ENCODE data around the gene PLCD4. TPM values are rescaled to one million over a fixed set of nuclear protein-coding genes. Genes with fewer than 3 reads are reported as not detected.

Gene PLCD4
- total RNA-seq, 3 donors from 2014 or later: 1.8 to 8.0 (median 2.6) TPM

DNA sequence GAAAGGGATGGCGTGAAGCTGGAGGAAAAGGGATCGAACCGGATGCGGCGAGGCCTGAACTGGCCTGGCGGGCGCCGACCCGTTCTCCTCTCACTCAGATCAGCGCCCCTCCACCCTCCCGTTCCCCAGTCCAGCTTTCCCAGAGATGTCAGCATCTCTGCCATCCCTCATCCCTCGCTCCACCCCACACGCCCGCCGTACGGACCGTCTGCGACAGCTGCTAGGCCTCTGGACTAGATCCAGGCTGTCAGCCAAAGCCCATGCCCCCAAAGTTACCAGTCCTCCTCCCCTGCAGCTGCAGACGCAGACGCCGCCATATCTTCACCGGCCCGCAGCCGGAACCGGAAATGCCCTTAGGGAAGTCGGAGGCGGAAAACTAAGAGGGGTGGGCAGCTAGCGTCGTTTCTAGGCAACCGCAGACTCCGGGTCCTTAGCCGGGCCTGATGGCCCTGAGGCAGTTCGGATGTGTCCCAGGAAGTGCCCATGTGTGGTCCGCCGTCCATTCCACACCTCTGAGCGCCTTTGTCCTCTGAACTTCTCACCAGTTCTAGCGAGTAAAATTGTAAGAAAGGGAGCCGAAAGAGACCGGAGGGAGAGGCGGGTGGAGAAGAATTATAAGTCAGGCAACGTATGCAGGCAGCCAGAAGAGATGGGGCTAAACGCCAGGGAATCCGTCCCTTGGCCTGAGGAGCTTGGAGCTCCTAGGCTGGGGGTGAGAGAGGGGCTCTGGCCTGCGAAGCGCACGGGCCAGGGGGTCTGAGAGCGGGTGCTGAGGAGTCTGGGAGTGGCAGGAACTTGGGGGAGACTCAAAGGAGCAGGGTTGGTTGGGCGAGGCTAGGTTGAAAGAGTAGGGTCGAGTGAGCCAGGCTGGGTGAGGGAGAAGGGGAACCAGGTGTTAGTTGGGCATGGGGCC is 64.2 kb downstream of the PLCD4 start, which contains the start of the genes RNF25 and STK36:
TSS of gene RNF25 (minus strand) at position 349 of the 913 bp plus-strand sequence. CDS start at position 317, 32 bp downstream.
TSS of gene STK36 (plus strand) at position 433 of the 913 bp plus-strand sequence. CDS start 744 bp downstream, outside the sequence.
- H3K27ac ChIP-seq: peak within 1 kb of the TSS; percentile 85 to 87
- H3K36me3 ChIP-seq: peaks cover 9% of the 10 kb centered on the region
- peak; percentile 45 for TF ChIP-seq POLR2A (IDR thresholded peaks at IDR 0.05)
- TF ChIP-seq, protein P1, sequence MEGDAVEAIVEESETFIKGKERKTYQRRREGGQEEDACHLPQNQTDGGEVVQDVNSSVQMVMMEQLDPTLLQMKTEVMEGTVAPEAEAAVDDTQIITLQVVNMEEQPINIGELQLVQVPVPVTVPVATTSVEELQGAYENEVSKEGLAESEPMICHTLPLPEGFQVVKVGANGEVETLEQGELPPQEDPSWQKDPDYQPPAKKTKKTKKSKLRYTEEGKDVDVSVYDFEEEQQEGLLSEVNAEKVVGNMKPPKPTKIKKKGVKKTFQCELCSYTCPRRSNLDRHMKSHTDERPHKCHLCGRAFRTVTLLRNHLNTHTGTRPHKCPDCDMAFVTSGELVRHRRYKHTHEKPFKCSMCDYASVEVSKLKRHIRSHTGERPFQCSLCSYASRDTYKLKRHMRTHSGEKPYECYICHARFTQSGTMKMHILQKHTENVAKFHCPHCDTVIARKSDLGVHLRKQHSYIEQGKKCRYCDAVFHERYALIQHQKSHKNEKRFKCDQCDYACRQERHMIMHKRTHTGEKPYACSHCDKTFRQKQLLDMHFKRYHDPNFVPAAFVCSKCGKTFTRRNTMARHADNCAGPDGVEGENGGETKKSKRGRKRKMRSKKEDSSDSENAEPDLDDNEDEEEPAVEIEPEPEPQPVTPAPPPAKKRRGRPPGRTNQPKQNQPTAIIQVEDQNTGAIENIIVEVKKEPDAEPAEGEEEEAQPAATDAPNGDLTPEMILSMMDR (IDR thresholded peaks at IDR 0.05): no peak
- TF ChIP-seq POLR2AphosphoS5 (IDR thresholded peaks at IDR 0.05): peak; percentile 55 to 75 (median 64)
- H3K4me3 ChIP-seq: peak within 1 kb of the TSS; percentile 58 to 82 (median 80)
- peak; percentile 56 to 65 for DNase-seq (ENCODE audit: low spot score in 2 of 2)
- no peaks in the 10 kb centered on the region for H3K27me3 ChIP-seq
- intact Hi-C loops (cut with DNase I; ENCODE audit: low total_unique reads): no loop called here
- H3K9me3 ChIP-seq: no peaks in the 10 kb centered on the region
- peaks cover 2 to 5% of the 10 kb centered on the region in 2 donors for H3K4me1 ChIP-seq

- no peaks in the 10 kb centered on the region for H3K4me1 ChIP-seq
- H3K27me3 ChIP-seq: no peaks in the 10 kb centered on the region
- intact Hi-C loops (cut with DNase I; ENCODE audit: low total_unique reads): no loop called here
- H3K9me3 ChIP-seq: no peaks in the 10 kb centered on the region
- TF ChIP-seq POLR2AphosphoS5 (IDR thresholded peaks at IDR 0.05): no peak
- TF ChIP-seq, protein P1 (IDR thresholded peaks at IDR 0.05): no peak
- no peak for TF ChIP-seq POLR2A (IDR thresholded peaks at IDR 0.05)
- H3K4me3 ChIP-seq: no peak overlapping the region
- H3K36me3 ChIP-seq: no peaks in the 10 kb centered on the region
- DNase-seq (ENCODE audit: low spot score in 2 of 2): no peak
- H3K27ac ChIP-seq: no peak overlapping the region
Observed at GRCh38 chr2:218679119-218679518, 71.4 kb downstream of the PLCD4 start.

- DNase-seq (ENCODE audit: low spot score in 2 of 2): no peak
- Histone ChIP-seq H3K36me3 (no peaks in the 10 kb centered on the region), H3K27ac (no peak overlapping the region), H3K27me3 (no peaks in the 10 kb centered on the region), H3K9me3 (no peaks in the 10 kb centered on the region), H3K4me1 (no peaks in the 10 kb centered on the region), H3K4me3 (no peak overlapping the region)
- intact Hi-C loops (cut with DNase I; ENCODE audit: low total_unique reads): no loop called here
- TF ChIP-seq POLR2A (IDR thresholded peaks at IDR 0.05): no peak
- TF ChIP-seq POLR2AphosphoS5 (IDR thresholded peaks at IDR 0.05): no peak
- TF ChIP-seq, protein P1 (IDR thresholded peaks at IDR 0.05): no peak
Observed at GRCh38 chr2:218680061-218680460, 72.4 kb downstream of the PLCD4 start.

Other genes with a start within 250 kb of the PLCD4 start
- gene SLC11A1, start 225.6 kb upstream of the PLCD4 start, total RNA-seq: 10 to 100 TPM; 14.4 to 53.4 (median 17.9) TPM
- gene CTDSP1, start 208.0 kb upstream of the PLCD4 start, total RNA-seq: 100 to 1,000 TPM in 1 of 3 donors, 10 to 100 TPM in 2; 83.9 to 113 (median 95.9) TPM
- gene VIL1, start 188.8 kb upstream of the PLCD4 start, total RNA-seq: 1 to 10 TPM in 1 of 3 donors, under 1 TPM in 1, not detected in 1; under 0.01 to 2.9 TPM
- 10 to 100 TPM in 2 of 3 donors, 1 to 10 TPM in 1; 6.9 to 24.6 (median 14.4) TPM for gene USP37, start 39.5 kb upstream of the PLCD4 start, total RNA-seq
- 10 to 100 TPM; 30.6 to 55.6 (median 44.9) TPM for gene CNOT9, start 39.1 kb upstream of the PLCD4 start, total RNA-seq
- gene ZNF142, start 51.7 kb downstream of the PLCD4 start, total RNA-seq: 10 to 100 TPM; 12.0 to 16.0 (median 15.4) TPM
- gene BCS1L, start 51.8 kb downstream of the PLCD4 start, total RNA-seq: 10 to 100 TPM; 26.4 to 35.4 (median 32.4) TPM
- gene RNF25, start 64.1 kb downstream of the PLCD4 start, total RNA-seq: 10 to 100 TPM; 22.7 to 25.9 (median 23.0) TPM
- 10 to 100 TPM; 22.2 to 78.0 (median 35.7) TPM for gene STK36, start 64.2 kb downstream of the PLCD4 start, total RNA-seq
- 10 to 100 TPM in 2 of 3 donors, 1 to 10 TPM in 1; 8.3 to 34.7 (median 29.0) TPM for gene TTLL4, start 102.9 kb downstream of the PLCD4 start, total RNA-seq
- gene CYP27A1, start 174.2 kb downstream of the PLCD4 start, total RNA-seq: 10 to 100 TPM; 25.6 to 65.0 (median 28.8) TPM
- not detected for gene PRKAG3, start 223.9 kb downstream of the PLCD4 start, total RNA-seq